Subcutaneous abdominal adipose tissue (tissue), 5 donors: ENCODE data around the gene COX7A2.

Experiments
- H3K27ac ChIP-seq: one replicate; pipeline ENCODE4 v1.7.0; 2013; ENCODE audit warnings: low read depth, mild to moderate bottlenecking, inconsistent platforms, low read length, moderate library complexity
- H3K27me3 ChIP-seq, 5 donors: one replicate each; pipeline ENCODE4 v1.7.0; 2013; ENCODE audit warnings: low read length in 5 of 5, inconsistent platforms in 1 of 5; ENCODE audit not compliant: control insufficient read depth in 5 of 5, insufficient read depth in 4 of 5
- H3K36me3 ChIP-seq, 5 donors: one replicate each; pipeline ENCODE4 v1.7.0; 2013; ENCODE audit warnings: low read length in 5 of 5; ENCODE audit not compliant: control insufficient read depth in 5 of 5, insufficient read depth in 5 of 5
- H3K4me1 ChIP-seq, 5 donors: one replicate each; pipeline ENCODE4 v1.7.0; 2013; ENCODE audit warnings: low read length in 5 of 5, mild to moderate bottlenecking in 3 of 5, moderate library complexity in 1 of 5; ENCODE audit not compliant: control insufficient read depth in 5 of 5, insufficient read depth in 5 of 5
- H3K4me3 ChIP-seq, 5 donors: one replicate each; pipeline ENCODE4 v1.7.0; 2013; ENCODE audit warnings: low read length in 5 of 5, low read depth in 1 of 5
- H3K9ac ChIP-seq, 5 donors: one replicate each; pipeline ENCODE4 v1.7.0; 2013; ENCODE audit warnings: low read length in 5 of 5, mild to moderate bottlenecking in 4 of 5, moderate library complexity in 3 of 5
- H3K9me3 ChIP-seq, 5 donors: one replicate each; pipeline ENCODE4 v1.7.0; 2013; ENCODE audit warnings: low read length in 5 of 5; ENCODE audit not compliant: control insufficient read depth in 5 of 5
- donor health status: healthy.
- donor health status: healthy.
- donor health status: healthy.
- donor health status: healthy.
- donor health status: healthy.

The COX7A2 gene

GRCh38 chr6:75211920-75212590, 31.5 kb downstream of the COX7A2 start:
- Histone ChIP-seq H3K4me1 (peaks cover 2 to 49% (median 43%) of the 10 kb centered on the region in 5 donors), H3K36me3 (no peaks in the 10 kb centered on the region), H3K9ac (peak overlapping the region in 1 of 5 donors; percentile 49), H3K27ac (peak overlapping the region; percentile 75), H3K27me3 (peaks cover 0 to 4% (median 0%) of the 10 kb centered on the region in 5 donors), H3K4me3 (no peak overlapping the region), H3K9me3 (no peaks in the 10 kb centered on the region)

- Histone ChIP-seq H3K4me1 (peaks cover 0 to 53% (median 48%) of the 10 kb centered on the region in 5 donors), H3K36me3 (no peaks in the 10 kb centered on the region), H3K27ac (peak overlapping the region; percentile 75), H3K9ac (peak overlapping the region in 1 of 5 donors; percentile 40), H3K4me3 (no peak overlapping the region), H3K27me3 (peaks cover 0 to 10% (median 0%) of the 10 kb centered on the region in 5 donors), H3K9me3 (no peaks in the 10 kb centered on the region)
Measured at GRCh38 chr6:75210885-75211739, 32.5 kb downstream of the COX7A2 start.

DNA sequence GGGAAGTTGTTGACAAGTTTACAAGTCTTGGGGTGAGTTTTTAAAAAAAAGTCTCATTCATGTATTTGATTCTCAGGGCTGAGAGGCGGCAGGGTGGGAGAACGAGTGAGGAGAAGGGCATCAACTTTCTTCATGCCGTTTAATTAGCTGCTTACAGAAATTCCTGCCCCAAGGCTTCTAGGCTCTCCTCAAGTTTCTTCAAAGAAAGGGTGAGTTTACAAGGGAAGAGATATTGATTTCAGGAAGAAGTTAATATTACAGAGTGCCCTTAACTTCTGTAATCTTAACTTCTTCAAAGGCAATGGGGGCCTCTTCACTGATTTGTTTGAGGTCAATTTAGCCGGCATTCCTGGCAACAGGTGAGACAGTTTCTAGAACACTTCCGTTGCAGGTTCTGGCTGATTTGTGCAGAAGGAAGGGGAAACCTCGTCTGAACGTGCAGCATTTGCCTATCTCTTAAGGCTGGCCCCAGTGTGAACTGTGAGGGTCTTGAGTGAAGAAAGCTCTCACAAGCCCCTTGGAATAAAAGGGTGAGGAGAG, 34.3 kb downstream of the COX7A2 start:
- H3K27ac ChIP-seq, result no peak overlapping the region
- peaks cover 0 to 11% (median 0%) of the 10 kb centered on the region in 5 donors for H3K27me3 ChIP-seq
- peaks cover 2 to 72% (median 66%) of the 10 kb centered on the region in 5 donors for H3K4me1 ChIP-seq
- peak overlapping the region in 2 of 5 donors; percentile 56 to 72 for H3K4me3 ChIP-seq
- no peak overlapping the region for H3K9ac ChIP-seq
- no peaks in the 10 kb centered on the region for H3K9me3 ChIP-seq
- H3K36me3 ChIP-seq, result no peaks in the 10 kb centered on the region

GRCh38 chr6:75208298-75209183, 35.1 kb downstream of the COX7A2 start:
- Histone ChIP-seq H3K9ac (peak overlapping the region in 4 of 5 donors; percentile 2 to 57 (median 28)), H3K4me1 (peaks cover 3 to 76% (median 72%) of the 10 kb centered on the region in 5 donors), H3K9me3 (no peaks in the 10 kb centered on the region), H3K36me3 (no peaks in the 10 kb centered on the region), H3K27me3 (peaks cover 0 to 11% (median 0%) of the 10 kb centered on the region in 5 donors), H3K4me3 (peak overlapping the region; percentile 56 to 85 (median 72)), H3K27ac (peak overlapping the region; percentile 79)

- Histone ChIP-seq H3K4me1 (peaks cover 3 to 78% (median 70%) of the 10 kb centered on the region in 5 donors), H3K4me3 (peak overlapping the region; percentile 72 to 92 (median 77)), H3K27ac (peak overlapping the region; percentile 79), H3K36me3 (no peaks in the 10 kb centered on the region), H3K27me3 (peaks cover 0 to 11% (median 3%) of the 10 kb centered on the region in 5 donors), H3K9ac (peak overlapping the region in 3 of 5 donors; percentile 30 to 92 (median 64)), H3K9me3 (no peaks in the 10 kb centered on the region)
Measured at GRCh38 chr6:75206576-75207342, 36.8 kb downstream of the COX7A2 start.

- peak within 1 kb of the TSS; percentile 72 to 98 (median 85) for H3K4me3 ChIP-seq
- peaks cover 3 to 73% (median 72%) of the 10 kb centered on the region in 5 donors for H3K4me1 ChIP-seq
- peaks cover 0 to 11% (median 3%) of the 10 kb centered on the region in 5 donors for H3K27me3 ChIP-seq
- no peaks in the 10 kb centered on the region for H3K36me3 ChIP-seq
- peak within 1 kb of the TSS; percentile 79 for H3K27ac ChIP-seq
- H3K9ac ChIP-seq, result peak within 1 kb of the TSS; percentile 56 to 92 (median 73)
- no peaks in the 10 kb centered on the region for H3K9me3 ChIP-seq
Measured at GRCh38 chr6:75205776-75206575, 37.6 kb downstream of the COX7A2 start, which contains the start of gene COL12A1. TSS of gene COL12A1 (minus strand) at chr6:75206053. CDS start at chr6:75202792, 3,261 bp downstream.

- Histone ChIP-seq H3K9ac (peak overlapping the region; percentile 56 to 92 (median 73)), H3K4me3 (peak overlapping the region; percentile 72 to 98 (median 85))
Measured at GRCh38 chr6:75204959-75205775, 38.4 kb downstream of the COX7A2 start.

More at GRCh38 chr6:75204959-75205775, 38.4 kb downstream of the COX7A2 start:
- Histone ChIP-seq H3K4me1 (peaks cover 3 to 76% (median 70%) of the 10 kb centered on the region in 5 donors), H3K36me3 (no peaks in the 10 kb centered on the region), H3K27me3 (peaks cover 0 to 11% (median 3%) of the 10 kb centered on the region in 5 donors), H3K27ac (peak overlapping the region; percentile 79), H3K9me3 (no peaks in the 10 kb centered on the region)
